ENCODE data around the gene TMEM238L. TPM values are rescaled to one million over a fixed set of nuclear protein-coding genes. Genes with fewer than 3 reads are reported as not detected.

Gene TMEM238L
- total and polyA plus RNA-seq, 2 of the 8 experiments (the other 6 are each of a cell fraction or from before 2014, with no cell fraction given) = not detected

- Histone ChIP-seq H3K4me1 (replicated peaks in 1 of 4; ENCODE audit: control insufficient read depth in 3 of 4, insufficient read depth in 4 of 4, low read length in 3 of 4) (peaks cover 0 to 7% (median 5%) of the 10 kb centered on the region in 4 experiments; a peak in 5 of 7 replicates), H3K4ac (replicated peaks; ENCODE audit: insufficient read length, low read depth, low read length) (no peak overlapping the region), H3K9me3 (ENCODE audit: insufficient read depth in 2 of 2, low read depth in 1 of 2, low read length in 1 of 2) (no peaks in the 10 kb centered on the region), H3K18ac (ENCODE audit: extremely low read depth, low read length) (no peak overlapping the region), H2BK15ac (ENCODE audit: low read length) (no peak overlapping the region), H2BK12ac (ENCODE audit: low read depth, low read length) (no peak overlapping the region), H3K4me3 (ENCODE audit: extremely low read depth in 1 of 4, insufficient read depth in 2 of 4, low read depth in 3 of 4, low read length in 4 of 4) (no peak overlapping the region), H4K91ac (replicated peaks; ENCODE audit: insufficient read length, low read length) (no peak overlapping the region), H3K23me2 (ENCODE audit: low read depth, low read length) (no peaks in the 10 kb centered on the region), H3K4me2 (ENCODE audit: insufficient read depth in 1 of 2, low read depth in 2 of 2, low read length in 2 of 2) (no peak overlapping the region), H2BK20ac (ENCODE audit: low read length) (no peak overlapping the region), H3K56ac (replicated peaks; ENCODE audit: insufficient read length, low read depth, low read length) (no peak overlapping the region), H2BK5ac (ENCODE audit: low read depth, low read length) (no peak overlapping the region), H3K14ac (ENCODE audit: insufficient read length) (no peak overlapping the region), H2AK5ac (ENCODE audit: low read depth, low read length) (no peak overlapping the region), H2AFZ (ENCODE audit: low read length) (no peak overlapping the region), H3K79me1 (ENCODE audit: low read depth, low read length) (no peaks in the 10 kb centered on the region), H3K36me3 (ENCODE audit: control insufficient read depth in 2 of 4, insufficient read depth in 4 of 4, low read length in 3 of 4) (no peaks in the 10 kb centered on the region), H3K79me2 (ENCODE audit: control insufficient read depth in 1 of 2, insufficient read depth in 2 of 2, low read length in 2 of 2) (no peaks in the 10 kb centered on the region), H4K5ac (ENCODE audit: insufficient read length, low read depth, low read length) (no peak overlapping the region), H3K23ac (ENCODE audit: insufficient read length) (no peak overlapping the region), H4K8ac (ENCODE audit: extremely low read depth, insufficient read depth, low read length) (no peak overlapping the region), H4K20me1 (replicated peaks in 1 of 2; ENCODE audit: control insufficient read depth in 1 of 2, insufficient read depth in 2 of 2, low read length in 2 of 2) (no peaks in the 10 kb centered on the region), H3K27me3 (replicated peaks in 1 of 4; ENCODE audit: control insufficient read depth in 3 of 4, extremely low read depth in 1 of 4, insufficient read depth in 3 of 4, low read length in 3 of 4) (peaks cover 0 to 2% (median 0%) of the 10 kb centered on the region in 4 experiments; a peak in 1 of 7 replicates), H3K27ac (ENCODE audit: low read depth, low read length) (no peak overlapping the region), H2BK120ac (replicated peaks; ENCODE audit: low read depth, low read length) (no peak overlapping the region), H3K9ac (replicated peaks in 1 of 4; ENCODE audit: extremely low read depth in 1 of 4, low read depth in 3 of 4, low read length in 3 of 4) (no peak overlapping the region)
- POLR2A ChIA-PET (ENCODE audit: partially characterized antibody) = interaction anchor here (0.5 to 1.4 kb wide), 4 partner anchors 23 to 81 kb away, joined by 3 to 4 read pairs (median 3); no protein-coding TSS in a partner anchor
- TF ChIP-seq NANOG (IDR thresholded peaks at IDR 0.05; ENCODE audit: insufficient read depth, low read depth, low read length, poor library complexity, severe bottlenecking) (no peak), SAP30 (IDR thresholded peaks at IDR 0.05; ENCODE audit: insufficient read depth, insufficient replicate concordance, low read length) (no peak), SIRT6 (IDR thresholded peaks at IDR 0.05; ENCODE audit: low read length) (no peak), HDAC2 (IDR thresholded peaks at IDR 0.05; ENCODE audit: borderline replicate concordance in 1 of 2, low read depth in 2 of 2, low read length in 2 of 2) (no peak), ATF2 (IDR thresholded peaks at IDR 0.05; ENCODE audit: low read length) (no peak), BCL11A (IDR thresholded peaks at IDR 0.05; ENCODE audit: low read depth in 2 of 2, low read length in 2 of 2) (no peak)
- 84% methylated on average over 5 of the region's 5 CpGs; no CpG with 5 or more reads in 1 of the 2 experiments for WGBS, 2 experiments (ENCODE audit: extremely low coverage in 1 of 2, insufficient coverage in 1 of 2, insufficient read length in 1 of 2, insufficient replicate concordance in 2 of 2, low coverage in 1 of 2, low lambda C conversion rate in 2 of 2, missing lambda C conversion rate in 1 of 2)
- CTCF ChIA-PET (ENCODE audit: partially characterized antibody) = interaction anchor here (0.6 to 7.4 kb wide), 9 partner anchors 14 to 695 kb away, joined by 3 to 34 read pairs (median 3); no protein-coding TSS in a partner anchor
- no peak for FAIRE-seq
- no peak for DNase-seq (ENCODE audit: low read depth in 1 of 2, low spot score in 2 of 2)
These were observed 34.8 kb upstream of the TMEM238L start for GRCh38 chr17:10838682-10839081.
